GM23338 (cell line): ENCODE measurements around the gene EFCAB6. TPM values are rescaled to one million over a fixed set of nuclear protein-coding genes. Genes with fewer than 3 reads are reported as not detected.

Experiments
- ATAC-seq: fragments of 200-7000 bp; cut with Tn5 transposase; 3 replicates; pipeline ENCODE4 v1.9.1; 2020
- DNase-seq: peaks from one replicate; pipeline ENCODE4 v3.0.0-alpha.2; 2015; ENCODE audit warnings: low spot score
- H2AFZ ChIP-seq: fragments of 200-600 bp; sonication (generic); 2 replicates; pipeline ENCODE4 v1.8.0; 2016; ENCODE audit warnings: antibody characterized with exemption, mild to moderate bottlenecking, moderate library complexity
- H3F3A ChIP-seq: fragments of 200-600 bp; sonication (generic); replicated peaks from 2 replicates; pipeline ENCODE4 v1.8.0; 2017; ENCODE audit warnings: antibody characterized with exemption, mixed run types, low read depth
- H3K27ac ChIP-seq: fragments of 200-600 bp; sonication (generic); 2 replicates; pipeline ENCODE4 v1.6.1; 2016; ENCODE audit warnings: low read depth
- H3K27me3 ChIP-seq: fragments of 200-600 bp; sonication (generic); 2 replicates; pipeline ENCODE4 v1.8.0; 2016; ENCODE audit warnings: mild to moderate bottlenecking, mixed run types, moderate library complexity; ENCODE audit not compliant: insufficient read depth
- H3K36me3 ChIP-seq: fragments of 200-600 bp; sonication (generic); 2 replicates; pipeline ENCODE4 v1.8.0; 2016; ENCODE audit warnings: mild to moderate bottlenecking; ENCODE audit not compliant: insufficient read depth
- H3K4me1 ChIP-seq: fragments of 200-600 bp; sonication (generic); 2 replicates; pipeline ENCODE4 v1.8.0; 2016; ENCODE audit warnings: mild to moderate bottlenecking, moderate library complexity; ENCODE audit not compliant: insufficient read depth
- H3K4me2 ChIP-seq: fragments of 200-600 bp; sonication (generic); 2 replicates; pipeline ENCODE4 v1.7.1; 2017; ENCODE audit warnings: mixed run types
- H3K4me3 ChIP-seq: fragments of 200-600 bp; sonication (generic); 2 replicates; pipeline ENCODE4 v1.6.1; 2016; ENCODE audit warnings: mixed run types
- H3K79me2 ChIP-seq: fragments of 200-600 bp; sonication (generic); replicated peaks from 2 replicates; pipeline ENCODE4 v1.8.0; 2017; ENCODE audit warnings: mild to moderate bottlenecking; ENCODE audit not compliant: insufficient read depth
- H3K9me2 ChIP-seq: fragments of 200-600 bp; sonication (generic); 2 replicates; pipeline ENCODE4 v1.8.0; 2017; ENCODE audit not compliant: insufficient read depth
- H4K20me1 ChIP-seq: fragments of 200-600 bp; sonication (generic); replicated peaks from 2 replicates; pipeline ENCODE4 v1.8.0; 2017; ENCODE audit warnings: mild to moderate bottlenecking; ENCODE audit not compliant: insufficient read depth
- H3K27ac Mint-ChIP-seq: 2 replicates; pipeline ENCODE4 v1.8.0; 2020; ENCODE audit warnings: inconsistent platforms, mild to moderate bottlenecking, moderate library complexity, mixed read lengths
- H3K27me3 Mint-ChIP-seq: 3 replicates; pipeline ENCODE4 v1.8.0; 2022; ENCODE audit warnings: low read depth, mild to moderate bottlenecking, moderate library complexity, mixed read lengths, inconsistent platforms; ENCODE audit not compliant: insufficient read depth, poor library complexity
- H3K36me3 Mint-ChIP-seq: 3 replicates; pipeline ENCODE4 v1.8.0; 2021; ENCODE audit warnings: low read depth, mild to moderate bottlenecking, inconsistent platforms, moderate library complexity, mixed read lengths
- H3K4me1 Mint-ChIP-seq: 3 replicates; pipeline ENCODE4 v1.8.0; 2020; ENCODE audit warnings: mild to moderate bottlenecking, inconsistent platforms, mixed read lengths
- H3K4me3 Mint-ChIP-seq: 3 replicates; pipeline ENCODE4 v1.8.0; 2021; ENCODE audit warnings: moderate library complexity, mild to moderate bottlenecking, inconsistent platforms, mixed read lengths
- H3K9me3 Mint-ChIP-seq: 3 replicates; pipeline ENCODE4 v1.8.0; 2020; ENCODE audit warnings: moderate library complexity, mild to moderate bottlenecking, inconsistent platforms, mixed read lengths
- POLR2AphosphoS5 ChIP-seq: IDR thresholded peaks from 2 replicates; pipeline ENCODE4 v1.6.1; 2016; ENCODE audit warnings: antibody characterized with exemption, low read depth
- STAT1 ChIP-seq: IDR thresholded peaks from one replicate; pipeline ENCODE4 v1.6.1; 2016; ENCODE audit warnings: antibody characterized with exemption; ENCODE audit not compliant: unreplicated experiment
- polyA plus RNA-seq: library from polyadenylated mRNA; unstranded; fragments of >200 nt; fragmentation: Nextera tagmentation; extraction: Ambion mirVana; gene quantifications from 2 replicates; pipeline ENCODE4 v1.2.1, GENCODE V29; 2016
- total RNA-seq: library from RNA; depleted of rRNA; stranded (reverse); fragments of >200 nt; shearing (Covaris generic); gene quantifications from 2 replicates; pipeline ENCODE4 v1.2.3, GENCODE V29; 2014
- TF ChIP-seq, protein P1 (sequence below): IDR thresholded peaks from one replicate; pipeline ENCODE4 v1.6.1; 2018; ENCODE audit warnings: antibody characterized with exemption; ENCODE audit not compliant: unreplicated experiment
- TF ChIP-seq, protein P2 (sequence below): fragments of 250-450 bp; sonication (Bioruptor Pico); IDR thresholded peaks from 2 replicates; pipeline ENCODE4 v1.5.0; 2020; ENCODE audit warnings: mild to moderate bottlenecking, moderate library complexity

EFCAB6 gene
- total and polyA plus RNA-seq, 2 experiments from 2014 or later, result 1.1 to 1.8 TPM

DNA sequence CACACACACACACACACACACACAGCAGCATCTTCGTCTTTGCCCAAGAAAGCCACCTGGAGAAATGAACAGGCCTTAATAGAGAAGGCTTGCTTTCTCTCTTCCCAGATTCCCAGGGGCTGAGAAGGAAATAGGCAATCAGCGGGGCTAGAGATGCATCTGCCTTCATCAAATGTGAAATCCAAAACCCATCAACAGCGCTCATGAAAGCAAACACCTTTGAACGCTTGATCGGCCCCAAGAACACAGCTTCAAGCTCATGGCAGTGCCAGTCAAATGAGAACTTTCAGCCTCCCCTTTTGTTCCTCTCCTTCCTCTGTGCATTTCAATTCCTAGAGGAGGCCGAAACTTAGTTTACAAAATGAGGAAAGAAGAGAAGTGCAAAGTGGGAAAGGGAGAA lies 122.7 kb downstream of the EFCAB6 start:
- no peaks in the 10 kb centered on the region for H3K79me2 ChIP-seq
- no peaks in the 10 kb centered on the region for H3K4me1 ChIP-seq
- H4K20me1 ChIP-seq, result no peaks in the 10 kb centered on the region
- peaks cover 5% of the 10 kb centered on the region; the same call in 2 of the 3 replicates for H3K4me1 Mint-ChIP-seq
- H3F3A ChIP-seq, result no peaks in the 10 kb centered on the region
- no peak for TF ChIP-seq POLR2AphosphoS5
- no peak for TF ChIP-seq STAT1
- TF ChIP-seq, protein P1, sequence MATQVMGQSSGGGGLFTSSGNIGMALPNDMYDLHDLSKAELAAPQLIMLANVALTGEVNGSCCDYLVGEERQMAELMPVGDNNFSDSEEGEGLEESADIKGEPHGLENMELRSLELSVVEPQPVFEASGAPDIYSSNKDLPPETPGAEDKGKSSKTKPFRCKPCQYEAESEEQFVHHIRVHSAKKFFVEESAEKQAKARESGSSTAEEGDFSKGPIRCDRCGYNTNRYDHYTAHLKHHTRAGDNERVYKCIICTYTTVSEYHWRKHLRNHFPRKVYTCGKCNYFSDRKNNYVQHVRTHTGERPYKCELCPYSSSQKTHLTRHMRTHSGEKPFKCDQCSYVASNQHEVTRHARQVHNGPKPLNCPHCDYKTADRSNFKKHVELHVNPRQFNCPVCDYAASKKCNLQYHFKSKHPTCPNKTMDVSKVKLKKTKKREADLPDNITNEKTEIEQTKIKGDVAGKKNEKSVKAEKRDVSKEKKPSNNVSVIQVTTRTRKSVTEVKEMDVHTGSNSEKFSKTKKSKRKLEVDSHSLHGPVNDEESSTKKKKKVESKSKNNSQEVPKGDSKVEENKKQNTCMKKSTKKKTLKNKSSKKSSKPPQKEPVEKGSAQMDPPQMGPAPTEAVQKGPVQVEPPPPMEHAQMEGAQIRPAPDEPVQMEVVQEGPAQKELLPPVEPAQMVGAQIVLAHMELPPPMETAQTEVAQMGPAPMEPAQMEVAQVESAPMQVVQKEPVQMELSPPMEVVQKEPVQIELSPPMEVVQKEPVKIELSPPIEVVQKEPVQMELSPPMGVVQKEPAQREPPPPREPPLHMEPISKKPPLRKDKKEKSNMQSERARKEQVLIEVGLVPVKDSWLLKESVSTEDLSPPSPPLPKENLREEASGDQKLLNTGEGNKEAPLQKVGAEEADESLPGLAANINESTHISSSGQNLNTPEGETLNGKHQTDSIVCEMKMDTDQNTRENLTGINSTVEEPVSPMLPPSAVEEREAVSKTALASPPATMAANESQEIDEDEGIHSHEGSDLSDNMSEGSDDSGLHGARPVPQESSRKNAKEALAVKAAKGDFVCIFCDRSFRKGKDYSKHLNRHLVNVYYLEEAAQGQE, result no peak
- TF ChIP-seq, protein P2, sequence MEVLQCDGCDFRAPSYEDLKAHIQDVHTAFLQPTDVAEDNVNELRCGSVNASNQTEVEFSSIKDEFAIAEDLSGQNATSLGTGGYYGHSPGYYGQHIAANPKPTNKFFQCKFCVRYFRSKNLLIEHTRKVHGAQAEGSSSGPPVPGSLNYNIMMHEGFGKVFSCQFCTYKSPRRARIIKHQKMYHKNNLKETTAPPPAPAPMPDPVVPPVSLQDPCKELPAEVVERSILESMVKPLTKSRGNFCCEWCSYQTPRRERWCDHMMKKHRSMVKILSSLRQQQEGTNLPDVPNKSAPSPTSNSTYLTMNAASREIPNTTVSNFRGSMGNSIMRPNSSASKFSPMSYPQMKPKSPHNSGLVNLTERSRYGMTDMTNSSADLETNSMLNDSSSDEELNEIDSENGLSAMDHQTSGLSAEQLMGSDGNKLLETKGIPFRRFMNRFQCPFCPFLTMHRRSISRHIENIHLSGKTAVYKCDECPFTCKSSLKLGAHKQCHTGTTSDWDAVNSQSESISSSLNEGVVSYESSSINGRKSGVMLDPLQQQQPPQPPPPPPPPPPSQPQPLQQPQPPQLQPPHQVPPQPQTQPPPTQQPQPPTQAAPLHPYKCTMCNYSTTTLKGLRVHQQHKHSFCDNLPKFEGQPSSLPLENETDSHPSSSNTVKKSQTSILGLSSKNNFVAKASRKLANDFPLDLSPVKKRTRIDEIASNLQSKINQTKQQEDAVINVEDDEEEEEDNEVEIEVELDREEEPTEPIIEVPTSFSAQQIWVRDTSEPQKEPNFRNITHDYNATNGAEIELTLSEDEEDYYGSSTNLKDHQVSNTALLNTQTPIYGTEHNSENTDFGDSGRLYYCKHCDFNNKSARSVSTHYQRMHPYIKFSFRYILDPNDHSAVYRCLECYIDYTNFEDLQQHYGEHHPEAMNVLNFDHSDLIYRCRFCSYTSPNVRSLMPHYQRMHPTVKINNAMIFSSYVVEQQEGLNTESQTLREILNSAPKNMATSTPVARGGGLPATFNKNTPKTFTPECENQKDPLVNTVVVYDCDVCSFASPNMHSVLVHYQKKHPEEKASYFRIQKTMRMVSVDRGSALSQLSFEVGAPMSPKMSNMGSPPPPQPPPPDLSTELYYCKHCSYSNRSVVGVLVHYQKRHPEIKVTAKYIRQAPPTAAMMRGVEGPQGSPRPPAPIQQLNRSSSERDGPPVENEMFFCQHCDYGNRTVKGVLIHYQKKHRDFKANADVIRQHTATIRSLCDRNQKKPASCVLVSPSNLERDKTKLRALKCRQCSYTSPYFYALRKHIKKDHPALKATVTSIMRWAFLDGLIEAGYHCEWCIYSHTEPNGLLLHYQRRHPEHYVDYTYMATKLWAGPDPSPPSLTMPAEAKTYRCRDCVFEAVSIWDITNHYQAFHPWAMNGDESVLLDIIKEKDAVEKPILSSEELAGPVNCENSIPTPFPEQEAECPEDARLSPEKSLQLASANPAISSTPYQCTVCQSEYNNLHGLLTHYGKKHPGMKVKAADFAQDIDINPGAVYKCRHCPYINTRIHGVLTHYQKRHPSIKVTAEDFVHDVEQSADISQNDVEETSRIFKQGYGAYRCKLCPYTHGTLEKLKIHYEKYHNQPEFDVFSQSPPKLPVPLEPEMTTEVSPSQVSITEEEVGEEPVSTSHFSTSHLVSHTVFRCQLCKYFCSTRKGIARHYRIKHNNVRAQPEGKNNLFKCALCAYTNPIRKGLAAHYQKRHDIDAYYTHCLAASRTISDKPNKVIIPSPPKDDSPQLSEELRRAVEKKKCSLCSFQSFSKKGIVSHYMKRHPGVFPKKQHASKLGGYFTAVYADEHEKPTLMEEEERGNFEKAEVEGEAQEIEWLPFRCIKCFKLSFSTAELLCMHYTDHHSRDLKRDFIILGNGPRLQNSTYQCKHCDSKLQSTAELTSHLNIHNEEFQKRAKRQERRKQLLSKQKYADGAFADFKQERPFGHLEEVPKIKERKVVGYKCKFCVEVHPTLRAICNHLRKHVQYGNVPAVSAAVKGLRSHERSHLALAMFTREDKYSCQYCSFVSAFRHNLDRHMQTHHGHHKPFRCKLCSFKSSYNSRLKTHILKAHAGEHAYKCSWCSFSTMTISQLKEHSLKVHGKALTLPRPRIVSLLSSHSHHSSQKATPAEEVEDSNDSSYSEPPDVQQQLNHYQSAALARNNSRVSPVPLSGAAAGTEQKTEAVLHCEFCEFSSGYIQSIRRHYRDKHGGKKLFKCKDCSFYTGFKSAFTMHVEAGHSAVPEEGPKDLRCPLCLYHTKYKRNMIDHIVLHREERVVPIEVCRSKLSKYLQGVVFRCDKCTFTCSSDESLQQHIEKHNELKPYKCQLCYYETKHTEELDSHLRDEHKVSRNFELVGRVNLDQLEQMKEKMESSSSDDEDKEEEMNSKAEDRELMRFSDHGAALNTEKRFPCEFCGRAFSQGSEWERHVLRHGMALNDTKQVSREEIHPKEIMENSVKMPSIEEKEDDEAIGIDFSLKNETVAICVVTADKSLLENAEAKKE (CRISPR knock-in tag), result no peak
- H3K4me3 ChIP-seq, result no peak overlapping the region
- H3K27me3 ChIP-seq, result no peaks in the 10 kb centered on the region
- no peak overlapping the region for H3K27ac Mint-ChIP-seq
- DNase-seq, result no peak
- no peak overlapping the region for H3K27ac ChIP-seq
- no peaks in the 10 kb centered on the region for H3K9me2 ChIP-seq
- H3K9me3 Mint-ChIP-seq, result no peaks in the 10 kb centered on the region; the same call in 2 of the 3 replicates
- H3K36me3 Mint-ChIP-seq, result no peaks in the 10 kb centered on the region
- H2AFZ ChIP-seq, result no peak overlapping the region
- peaks cover 2% of the 10 kb centered on the region for H3K27me3 Mint-ChIP-seq
- H3K4me3 Mint-ChIP-seq, result no peak overlapping the region
- no peak overlapping the region for H3K4me2 ChIP-seq
- no peaks in the 10 kb centered on the region for H3K36me3 ChIP-seq
- no peak for ATAC-seq
